Measurements from ENCODE around the gene BACH1.

The BACH1 gene

GRCh38 chr21:29338256-29338655, 39.5 kb downstream of the BACH1 start:
- Histone ChIP-seq H3K4me3 (ENCODE audit: insufficient read depth, low read depth, low read length) (no peak overlapping the region), H3K27ac (ENCODE audit: insufficient read depth, low read depth, low read length, poor library complexity, severe bottlenecking) (no peak overlapping the region), H3K36me3 (ENCODE audit: control insufficient read depth, insufficient read depth, low read length) (peaks cover 5% of the 10 kb centered on the region), H3K27me3 (ENCODE audit: control insufficient read depth, insufficient read depth, low read length, poor library complexity, severe bottlenecking) (no peaks in the 10 kb centered on the region), H3K9me3 (ENCODE audit: control insufficient read depth, low read length) (no peaks in the 10 kb centered on the region), H3K4me1 (ENCODE audit: control insufficient read depth, insufficient read depth, low read length) (no peaks in the 10 kb centered on the region)
- 94 to 95% methylated on average over 4 of the region's 4 CpGs for WGBS, 2 experiments

GRCh38 chr21:29340228-29340627, 41.5 kb downstream of the BACH1 start:
- no peak overlapping the region for H3K4me3 ChIP-seq (ENCODE audit: insufficient read depth, low read depth, low read length)
- H3K36me3 ChIP-seq (ENCODE audit: control insufficient read depth, insufficient read depth, low read length) = peaks cover 5% of the 10 kb centered on the region
- H3K27ac ChIP-seq (ENCODE audit: insufficient read depth, low read depth, low read length, poor library complexity, severe bottlenecking) = no peak overlapping the region
- no peaks in the 10 kb centered on the region for H3K4me1 ChIP-seq (ENCODE audit: control insufficient read depth, insufficient read depth, low read length)
- no peaks in the 10 kb centered on the region for H3K9me3 ChIP-seq (ENCODE audit: control insufficient read depth, low read length)
- no peaks in the 10 kb centered on the region for H3K27me3 ChIP-seq (ENCODE audit: control insufficient read depth, insufficient read depth, low read length, poor library complexity, severe bottlenecking)

- no peaks in the 10 kb centered on the region for H3K4me1 ChIP-seq (ENCODE audit: control insufficient read depth, insufficient read depth, low read length)
- no peaks in the 10 kb centered on the region for H3K27me3 ChIP-seq (ENCODE audit: control insufficient read depth, insufficient read depth, low read length, poor library complexity, severe bottlenecking)
- peaks cover 5% of the 10 kb centered on the region for H3K36me3 ChIP-seq (ENCODE audit: control insufficient read depth, insufficient read depth, low read length)
- 92 to 95% methylated on average over 9 of the region's 9 CpGs for WGBS, 2 experiments
- no peak overlapping the region for H3K4me3 ChIP-seq (ENCODE audit: insufficient read depth, low read depth, low read length)
- H3K9me3 ChIP-seq (ENCODE audit: control insufficient read depth, low read length) = no peaks in the 10 kb centered on the region
- H3K27ac ChIP-seq (ENCODE audit: insufficient read depth, low read depth, low read length, poor library complexity, severe bottlenecking) = no peak overlapping the region
These were observed 43.7 kb downstream of the BACH1 start for GRCh38 chr21:29342363-29342957.

- no peaks in the 10 kb centered on the region for H3K27me3 ChIP-seq (ENCODE audit: control insufficient read depth, insufficient read depth, low read length, poor library complexity, severe bottlenecking)
- H3K36me3 ChIP-seq (ENCODE audit: control insufficient read depth, insufficient read depth, low read length) = peaks cover 5% of the 10 kb centered on the region
- no peak overlapping the region for H3K27ac ChIP-seq (ENCODE audit: insufficient read depth, low read depth, low read length, poor library complexity, severe bottlenecking)
- H3K4me3 ChIP-seq (ENCODE audit: insufficient read depth, low read depth, low read length) = no peak overlapping the region
- H3K9me3 ChIP-seq (ENCODE audit: control insufficient read depth, low read length) = no peaks in the 10 kb centered on the region
- H3K4me1 ChIP-seq (ENCODE audit: control insufficient read depth, insufficient read depth, low read length) = no peaks in the 10 kb centered on the region
- 97% methylated on average over 4 of the region's 4 CpGs for WGBS, 2 experiments
These were observed 44.8 kb downstream of the BACH1 start for GRCh38 chr21:29343519-29343918.

- H3K9me3 ChIP-seq (ENCODE audit: control insufficient read depth, low read length) = no peaks in the 10 kb centered on the region
- H3K4me3 ChIP-seq (ENCODE audit: insufficient read depth, low read depth, low read length) = no peak overlapping the region
- H3K36me3 ChIP-seq (ENCODE audit: control insufficient read depth, insufficient read depth, low read length) = peaks cover 5% of the 10 kb centered on the region
- no peaks in the 10 kb centered on the region for H3K4me1 ChIP-seq (ENCODE audit: control insufficient read depth, insufficient read depth, low read length)
- H3K27ac ChIP-seq (ENCODE audit: insufficient read depth, low read depth, low read length, poor library complexity, severe bottlenecking) = no peak overlapping the region
- no peaks in the 10 kb centered on the region for H3K27me3 ChIP-seq (ENCODE audit: control insufficient read depth, insufficient read depth, low read length, poor library complexity, severe bottlenecking)
- WGBS, 2 experiments = 94 to 98% methylated on average over 3 of the region's 3 CpGs
These were observed 47.6 kb downstream of the BACH1 start for GRCh38 chr21:29346281-29346680.

GRCh38 chr21:29346771-29347170, 48.0 kb downstream of the BACH1 start:
- 94 to 95% methylated on average over 4 of the region's 4 CpGs for WGBS, 2 experiments

GRCh38 chr21:29347274-29347681, 48.6 kb downstream of the BACH1 start:
- Histone ChIP-seq H3K27me3 (ENCODE audit: control insufficient read depth, insufficient read depth, low read length, poor library complexity, severe bottlenecking) (no peaks in the 10 kb centered on the region), H3K27ac (ENCODE audit: insufficient read depth, low read depth, low read length, poor library complexity, severe bottlenecking) (no peak overlapping the region), H3K36me3 (ENCODE audit: control insufficient read depth, insufficient read depth, low read length) (peaks cover 3% of the 10 kb centered on the region), H3K9me3 (ENCODE audit: control insufficient read depth, low read length) (no peaks in the 10 kb centered on the region), H3K4me3 (ENCODE audit: insufficient read depth, low read depth, low read length) (no peak overlapping the region), H3K4me1 (ENCODE audit: control insufficient read depth, insufficient read depth, low read length) (no peaks in the 10 kb centered on the region)
- WGBS, 2 experiments = 90 to 93% methylated on average over 4 of the region's 4 CpGs

More at GRCh38 chr21:29346771-29347170, 48.0 kb downstream of the BACH1 start:
- H3K27me3 ChIP-seq (ENCODE audit: control insufficient read depth, insufficient read depth, low read length, poor library complexity, severe bottlenecking) = no peaks in the 10 kb centered on the region
- H3K4me1 ChIP-seq (ENCODE audit: control insufficient read depth, insufficient read depth, low read length) = no peaks in the 10 kb centered on the region
- H3K9me3 ChIP-seq (ENCODE audit: control insufficient read depth, low read length) = no peaks in the 10 kb centered on the region
- peaks cover 5% of the 10 kb centered on the region for H3K36me3 ChIP-seq (ENCODE audit: control insufficient read depth, insufficient read depth, low read length)
- no peak overlapping the region for H3K27ac ChIP-seq (ENCODE audit: insufficient read depth, low read depth, low read length, poor library complexity, severe bottlenecking)
- H3K4me3 ChIP-seq (ENCODE audit: insufficient read depth, low read depth, low read length) = no peak overlapping the region

GRCh38 chr21:29349702-29350101, 51.0 kb downstream of the BACH1 start:
- Histone ChIP-seq H3K27me3 (ENCODE audit: control insufficient read depth, insufficient read depth, low read length, poor library complexity, severe bottlenecking) (no peaks in the 10 kb centered on the region), H3K4me1 (ENCODE audit: control insufficient read depth, insufficient read depth, low read length) (no peaks in the 10 kb centered on the region), H3K36me3 (ENCODE audit: control insufficient read depth, insufficient read depth, low read length) (no peaks in the 10 kb centered on the region), H3K9me3 (ENCODE audit: control insufficient read depth, low read length) (no peaks in the 10 kb centered on the region), H3K27ac (ENCODE audit: insufficient read depth, low read depth, low read length, poor library complexity, severe bottlenecking) (no peak overlapping the region), H3K4me3 (ENCODE audit: insufficient read depth, low read depth, low read length) (no peak overlapping the region)
- WGBS, 2 experiments = 97% methylated on average over 4 of the region's 4 CpGs

- Histone ChIP-seq H3K9me3 (ENCODE audit: control insufficient read depth, low read length) (no peaks in the 10 kb centered on the region), H3K36me3 (ENCODE audit: control insufficient read depth, insufficient read depth, low read length) (no peaks in the 10 kb centered on the region), H3K27ac (ENCODE audit: insufficient read depth, low read depth, low read length, poor library complexity, severe bottlenecking) (no peak overlapping the region), H3K4me1 (ENCODE audit: control insufficient read depth, insufficient read depth, low read length) (no peaks in the 10 kb centered on the region), H3K4me3 (ENCODE audit: insufficient read depth, low read depth, low read length) (no peak overlapping the region), H3K27me3 (ENCODE audit: control insufficient read depth, insufficient read depth, low read length, poor library complexity, severe bottlenecking) (no peaks in the 10 kb centered on the region)
- 96 to 97% methylated on average over 6 of the region's 6 CpGs for WGBS, 2 experiments
These were observed 51.6 kb downstream of the BACH1 start for GRCh38 chr21:29350246-29350779.

GRCh38 chr21:29351691-29352090, 53.0 kb downstream of the BACH1 start:
- Histone ChIP-seq H3K9me3 (ENCODE audit: control insufficient read depth, low read length) (no peaks in the 10 kb centered on the region), H3K36me3 (ENCODE audit: control insufficient read depth, insufficient read depth, low read length) (no peaks in the 10 kb centered on the region), H3K4me3 (ENCODE audit: insufficient read depth, low read depth, low read length) (no peak overlapping the region), H3K27ac (ENCODE audit: insufficient read depth, low read depth, low read length, poor library complexity, severe bottlenecking) (no peak overlapping the region), H3K4me1 (ENCODE audit: control insufficient read depth, insufficient read depth, low read length) (no peaks in the 10 kb centered on the region), H3K27me3 (ENCODE audit: control insufficient read depth, insufficient read depth, low read length, poor library complexity, severe bottlenecking) (no peaks in the 10 kb centered on the region)
